GM12801 (cell line): ENCODE measurements around the gene FRMPD1.

Source experiments
- TF ChIP-seq, protein P1 (sequence below): IDR thresholded peaks from one replicate; pipeline ENCODE4 v1.5.1; 2011; ENCODE audit warnings: control low read depth; ENCODE audit not compliant: insufficient read length; ENCODE audit errors: extremely low read depth

FRMPD1 gene

DNA sequence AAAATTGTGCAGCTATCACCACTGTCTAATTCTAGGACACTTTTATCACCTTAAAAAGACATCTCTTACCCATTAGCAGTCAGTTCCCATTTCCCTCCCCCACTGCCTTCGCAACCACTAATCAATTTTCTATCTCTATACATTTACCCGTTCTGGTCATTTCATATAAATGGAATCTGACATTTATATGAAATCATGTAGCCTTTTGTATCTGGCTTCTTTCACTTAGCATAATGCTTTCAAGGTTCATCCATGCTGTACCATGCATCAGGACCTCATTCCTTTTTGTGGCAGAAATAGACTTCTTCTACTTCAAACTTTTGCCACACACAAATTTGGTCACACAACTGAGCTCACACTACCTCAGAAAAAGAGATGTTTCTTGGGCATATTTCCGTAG is 32.2 kb downstream of the FRMPD1 start:
- TF ChIP-seq, protein P1, sequence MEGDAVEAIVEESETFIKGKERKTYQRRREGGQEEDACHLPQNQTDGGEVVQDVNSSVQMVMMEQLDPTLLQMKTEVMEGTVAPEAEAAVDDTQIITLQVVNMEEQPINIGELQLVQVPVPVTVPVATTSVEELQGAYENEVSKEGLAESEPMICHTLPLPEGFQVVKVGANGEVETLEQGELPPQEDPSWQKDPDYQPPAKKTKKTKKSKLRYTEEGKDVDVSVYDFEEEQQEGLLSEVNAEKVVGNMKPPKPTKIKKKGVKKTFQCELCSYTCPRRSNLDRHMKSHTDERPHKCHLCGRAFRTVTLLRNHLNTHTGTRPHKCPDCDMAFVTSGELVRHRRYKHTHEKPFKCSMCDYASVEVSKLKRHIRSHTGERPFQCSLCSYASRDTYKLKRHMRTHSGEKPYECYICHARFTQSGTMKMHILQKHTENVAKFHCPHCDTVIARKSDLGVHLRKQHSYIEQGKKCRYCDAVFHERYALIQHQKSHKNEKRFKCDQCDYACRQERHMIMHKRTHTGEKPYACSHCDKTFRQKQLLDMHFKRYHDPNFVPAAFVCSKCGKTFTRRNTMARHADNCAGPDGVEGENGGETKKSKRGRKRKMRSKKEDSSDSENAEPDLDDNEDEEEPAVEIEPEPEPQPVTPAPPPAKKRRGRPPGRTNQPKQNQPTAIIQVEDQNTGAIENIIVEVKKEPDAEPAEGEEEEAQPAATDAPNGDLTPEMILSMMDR, result no peak

DNA sequence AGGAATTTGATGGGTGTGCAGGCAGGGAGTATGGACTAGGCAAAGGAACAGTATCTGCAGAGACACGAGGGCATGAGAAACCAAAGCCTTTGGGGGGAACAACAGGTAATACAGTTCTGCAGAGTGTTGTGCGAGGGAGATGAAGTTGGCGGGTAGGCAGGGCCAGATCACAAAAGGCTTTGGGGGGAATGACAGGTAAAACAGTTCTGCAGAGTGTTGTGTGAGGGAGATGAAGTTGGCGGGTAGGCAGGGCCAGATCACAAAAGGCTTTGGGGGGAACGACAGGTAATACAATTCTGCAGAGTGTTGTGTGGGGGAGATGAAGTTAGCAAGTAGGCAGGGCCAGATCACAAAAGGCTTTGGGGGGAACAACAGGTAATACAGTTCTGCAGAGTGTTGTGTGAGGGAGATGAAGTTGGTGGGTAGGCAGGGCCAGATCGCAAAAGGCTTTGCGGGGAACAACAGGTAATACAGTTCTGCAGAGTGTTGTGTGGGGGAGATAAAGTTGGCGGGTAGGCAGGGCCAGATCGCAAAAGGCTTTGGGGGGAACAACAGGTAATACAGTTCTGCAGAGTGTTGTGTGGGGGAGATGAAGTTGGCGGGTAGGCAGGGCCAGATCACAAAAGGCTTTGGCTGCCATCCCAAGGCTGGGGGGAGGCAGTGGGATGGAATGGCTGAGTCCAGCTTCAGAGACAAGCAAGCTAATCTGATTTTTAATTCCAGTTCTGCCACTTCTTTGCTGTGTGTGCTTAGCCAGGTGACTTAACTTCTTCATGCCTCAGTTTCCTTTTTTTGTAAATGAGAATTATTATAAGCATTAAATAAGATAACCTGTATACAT is 33.0 kb downstream of the FRMPD1 start:
- TF ChIP-seq, protein P1, result no peak

DNA sequence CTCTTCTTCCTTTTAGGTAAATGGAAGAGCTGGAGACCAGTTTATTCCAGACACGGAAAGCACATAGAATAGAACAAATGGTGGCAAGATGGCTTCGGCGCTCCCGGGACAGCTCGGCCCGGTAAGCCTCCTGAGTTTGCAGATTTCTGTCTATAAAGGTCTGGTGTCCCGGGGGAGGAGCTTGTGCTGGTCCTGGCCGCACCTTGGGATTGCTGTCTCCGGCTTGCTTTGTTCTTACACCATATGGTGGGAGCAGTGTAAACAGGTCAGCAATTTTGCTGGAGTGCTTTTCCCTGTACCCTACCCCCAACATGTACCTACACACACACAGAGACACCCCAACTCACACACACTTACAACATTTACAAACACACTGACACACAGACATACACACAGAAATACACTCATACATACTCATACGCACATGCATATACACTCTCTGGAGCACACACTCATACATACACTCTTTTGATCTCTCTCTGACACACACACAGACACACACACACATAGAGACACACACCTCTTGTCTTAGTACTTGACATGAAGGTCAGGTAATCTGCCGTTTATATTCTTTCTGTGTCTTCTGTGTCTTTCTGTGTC is 42.0 kb downstream of the FRMPD1 start:
- TF ChIP-seq, protein P1, result no peak

DNA sequence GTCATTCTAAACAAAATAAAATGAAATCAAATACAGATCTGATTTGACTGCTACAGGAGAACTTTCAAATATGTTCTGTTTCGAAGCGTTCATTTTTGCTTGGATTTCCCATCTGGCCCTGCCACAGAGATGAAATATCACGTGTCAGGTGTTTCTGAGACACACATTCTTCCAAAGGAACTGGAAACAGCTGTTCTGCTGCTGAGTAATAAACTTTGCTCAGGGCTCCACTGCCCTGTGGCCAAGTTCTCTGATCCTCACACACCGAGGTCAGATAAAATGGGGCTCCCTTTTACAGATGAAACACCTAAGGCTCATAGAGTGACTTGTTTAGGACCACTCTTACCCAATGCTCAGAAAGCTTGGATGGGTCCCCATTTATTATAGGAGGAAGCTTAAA is 42.5 kb downstream of the FRMPD1 start:
- TF ChIP-seq, protein P1, result no peak

DNA sequence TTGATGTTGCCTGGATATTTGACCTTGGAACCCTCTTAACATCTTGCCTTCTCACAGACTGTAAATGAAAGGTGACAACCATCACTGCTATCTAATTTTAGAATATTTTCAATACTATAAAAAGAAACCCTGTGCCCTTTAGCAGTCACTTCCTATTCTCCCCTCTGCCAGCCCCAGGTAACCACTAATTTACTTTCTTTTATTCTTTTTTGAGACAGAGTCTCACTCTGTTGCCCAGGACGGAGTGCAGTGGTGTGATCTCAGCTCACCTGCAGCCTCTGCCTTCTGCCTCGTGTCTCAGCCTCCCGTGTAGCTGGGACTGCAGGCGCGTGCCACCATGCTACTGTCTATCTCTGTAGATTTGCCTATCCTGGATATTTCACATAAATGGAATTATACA is 43.6 kb downstream of the FRMPD1 start:
- TF ChIP-seq, protein P1, result no peak

DNA sequence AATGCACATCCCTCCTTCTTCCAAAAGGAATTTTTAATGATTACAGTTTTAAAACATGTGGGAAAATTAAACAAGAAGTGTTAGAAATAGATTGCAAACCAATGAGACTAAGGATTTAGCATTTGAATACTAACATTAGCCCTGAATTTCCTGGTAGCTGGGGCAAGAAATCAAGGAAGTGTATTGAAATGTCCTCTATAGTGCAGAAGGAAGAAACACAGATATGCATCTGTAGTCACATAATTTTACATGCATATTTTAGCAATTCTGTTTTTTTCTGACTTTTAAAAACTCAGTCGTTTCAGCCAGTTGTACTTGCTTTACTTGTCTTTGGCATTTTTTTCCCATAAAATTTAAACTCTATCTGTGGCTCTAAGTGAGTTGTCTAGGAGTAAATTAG is 45.8 kb downstream of the FRMPD1 start:
- TF ChIP-seq, protein P1, result no peak

DNA sequence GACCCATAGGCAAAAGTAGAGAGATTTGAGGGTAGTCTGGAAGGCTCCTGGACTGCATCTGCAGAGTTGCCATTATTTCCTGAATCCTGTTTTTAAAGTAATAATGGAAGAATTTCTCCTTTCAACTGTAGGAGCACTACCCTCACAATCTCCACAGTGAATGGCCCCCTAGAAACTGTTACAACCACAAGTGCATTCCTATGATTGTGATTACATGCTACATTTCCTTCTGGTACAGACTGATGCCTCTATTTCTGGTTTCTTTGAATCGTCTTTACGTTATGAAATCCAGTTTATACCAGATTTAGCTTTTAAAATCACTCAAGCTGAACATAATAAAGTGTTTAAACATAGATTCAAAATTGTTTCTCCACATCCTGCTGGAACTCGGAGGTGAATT is 49.4 kb downstream of the FRMPD1 start:
- TF ChIP-seq, protein P1, result no peak
